ENCODE data around the gene AIP. TPM values are rescaled to one million over a fixed set of nuclear protein-coding genes. Genes with fewer than 3 reads are reported as not detected.
"Not testable (repeated sequence)": the region's sequence is repeated elsewhere in the genome, so short reads cannot be mapped to it uniquely, and the experiment has no call there.

AIP gene
- total RNA-seq, 2 experiments from 2014 or later, result 161 to 166 TPM

GRCh38 chr11:67452141-67452952 lies 30.5 kb upstream of the AIP start, which contains the start of gene GPR152:
TSS of gene GPR152 (minus strand) at chr11:67452729. CDS start at chr11:67452724, 5 bp downstream.
- POLR2A ChIA-PET, result interaction anchor here (0.9 to 4.4 kb wide), 6 partner anchors 15 to 39 kb away, joined by 3 to 23 read pairs (median 4); partner anchors contain the start of gene PTPRCAP
- Mint-ChIP-seq H3K9me3 (no peaks in the 10 kb centered on the region), H3K36me3 (no peaks in the 10 kb centered on the region), H3K27me3 (peaks cover 5% of the 10 kb centered on the region), H3K27ac (no peak within 1 kb of the TSS), H3K4me1 (peaks cover 7% of the 10 kb centered on the region), H3K4me3 (no peak within 1 kb of the TSS)
- no peak for DNase-seq
- no peak for ATAC-seq (ENCODE audit: low read depth)

GRCh38 chr11:67453816-67454732 lies 28.8 kb upstream of the AIP start:
- Mint-ChIP-seq H3K36me3 (no peaks in the 10 kb centered on the region), H3K9me3 (no peaks in the 10 kb centered on the region), H3K27ac (no peak overlapping the region), H3K4me1 (peaks cover 5% of the 10 kb centered on the region), H3K4me3 (no peak overlapping the region), H3K27me3 (peaks cover 3% of the 10 kb centered on the region)
- ATAC-seq (ENCODE audit: low read depth), result no peak
- POLR2A ChIA-PET, result interaction anchor here (2.1 kb wide), 1 partner anchor 11 kb away, joined by 8 read pairs; no protein-coding TSS in a partner anchor
- peak; percentile 28 for DNase-seq

DNA sequence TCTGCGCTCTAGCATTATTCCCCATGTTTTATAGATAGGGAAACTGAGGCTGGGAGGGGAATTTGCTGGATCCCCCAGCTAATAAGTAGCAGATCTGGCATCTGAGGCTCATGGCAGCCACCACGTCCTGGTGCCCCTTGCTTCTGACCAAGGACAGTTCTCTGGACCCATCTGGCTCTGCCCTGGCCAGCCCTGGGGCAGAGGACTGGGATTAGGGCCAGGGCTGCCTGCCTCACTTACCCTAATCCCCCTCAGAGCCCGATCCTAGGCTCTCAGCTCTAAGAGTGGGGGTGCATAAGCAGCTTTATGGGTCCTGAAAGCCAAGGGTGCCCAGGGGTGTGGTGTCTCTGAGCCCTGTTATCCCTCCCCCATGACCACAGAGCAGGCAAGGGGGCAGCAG lies 27.8 kb upstream of the AIP start, which contains the start of gene CABP4:
Gene CABP4, plus strand, starts transcription at position 301 of the 400 bp plus-strand sequence. Its CDS starts 70 bp downstream, at position 371.
- no peak within 1 kb of the TSS for H3K4me3 Mint-ChIP-seq
- peaks cover 2% of the 10 kb centered on the region for H3K4me1 Mint-ChIP-seq
- H3K36me3 Mint-ChIP-seq, result no peaks in the 10 kb centered on the region
- ATAC-seq (ENCODE audit: low read depth) (no peak), DNase-seq (no peak)
- H3K27me3 Mint-ChIP-seq, result no peaks in the 10 kb centered on the region
- no peaks in the 10 kb centered on the region for H3K9me3 Mint-ChIP-seq
- no peak within 1 kb of the TSS for H3K27ac Mint-ChIP-seq
- POLR2A ChIA-PET, result interaction anchor here (1.6 to 2.1 kb wide), 2 partner anchors 10 to 18 kb away, joined by 6 to 8 read pairs; partner anchors contain the start of gene PTPRCAP

DNA sequence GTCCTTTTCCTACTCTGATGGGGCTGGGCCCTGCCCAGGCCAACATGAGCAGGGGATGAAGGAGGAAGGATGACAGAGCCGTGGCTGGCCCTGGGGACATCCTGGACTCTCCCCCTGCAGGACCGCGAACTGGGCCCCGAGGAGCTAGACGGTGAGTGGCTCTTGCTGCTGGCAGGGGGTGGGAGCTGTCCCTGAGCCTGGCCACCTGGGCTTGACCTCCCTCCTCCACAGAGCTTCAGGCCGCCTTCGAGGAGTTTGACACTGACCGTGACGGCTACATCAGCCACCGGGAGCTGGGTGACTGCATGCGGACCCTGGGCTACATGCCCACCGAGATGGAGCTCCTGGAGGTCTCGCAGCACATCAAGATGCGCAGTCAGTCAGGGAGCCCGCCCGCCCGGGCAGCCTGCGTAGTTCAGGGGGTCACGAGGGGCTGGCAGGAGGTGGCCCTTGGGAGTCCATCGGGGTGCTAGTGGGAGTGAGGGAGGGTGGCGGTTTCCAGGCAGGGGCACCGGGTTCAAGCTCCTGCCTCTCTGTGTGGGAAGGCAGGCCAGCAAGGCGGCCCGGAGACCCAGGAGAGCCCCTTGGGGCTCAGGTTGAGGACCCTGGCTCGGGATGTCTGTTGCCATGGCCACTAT lies 26.6 kb upstream of the AIP start:
- Mint-ChIP-seq H3K4me3 (no peak overlapping the region), H3K27me3 (peaks cover 5% of the 10 kb centered on the region), H3K27ac (no peak overlapping the region), H3K36me3 (no peaks in the 10 kb centered on the region), H3K9me3 (no peaks in the 10 kb centered on the region), H3K4me1 (peaks cover 2% of the 10 kb centered on the region)
- POLR2A ChIA-PET, result interaction anchor here (0.6 to 2.1 kb wide), 3 partner anchors 9 to 27 kb away, joined by 3 to 8 read pairs (median 6); partner anchors contain the start of genes AIP and PTPRCAP
- DNase-seq (no peak), ATAC-seq (ENCODE audit: low read depth) (no peak)

- H3K27me3 Mint-ChIP-seq, result peaks cover 5% of the 10 kb centered on the region
- H3K27ac Mint-ChIP-seq, result no peak overlapping the region
- ATAC-seq (ENCODE audit: low read depth) (no peak), DNase-seq (no peak)
- no peak overlapping the region for H3K4me3 Mint-ChIP-seq
- H3K4me1 Mint-ChIP-seq, result no peaks in the 10 kb centered on the region
- no peaks in the 10 kb centered on the region for H3K9me3 Mint-ChIP-seq
- no peaks in the 10 kb centered on the region for H3K36me3 Mint-ChIP-seq
- POLR2A ChIA-PET, result interaction anchor here (2.0 kb wide), 1 partner anchor 20 kb away, joined by 8 read pairs; the partner anchor contains the start of gene PTPRCAP
Observed at GRCh38 chr11:67457453-67457852, 25.4 kb upstream of the AIP start.

GRCh38 chr11:67458266-67458665 lies 24.6 kb upstream of the AIP start:
- Mint-ChIP-seq H3K27me3 (peaks cover 5% of the 10 kb centered on the region), H3K4me1 (no peaks in the 10 kb centered on the region), H3K27ac (no peak overlapping the region), H3K4me3 (no peak overlapping the region), H3K9me3 (no peaks in the 10 kb centered on the region), H3K36me3 (no peaks in the 10 kb centered on the region)
- ATAC-seq (ENCODE audit: low read depth), result no peak
- POLR2A ChIA-PET, result interaction anchor here (2.0 kb wide), 1 partner anchor 21 kb away, joined by 8 read pairs; the partner anchor contains the start of gene PTPRCAP
- DNase-seq, result no peak

GRCh38 chr11:67463186-67463585 lies 19.6 kb upstream of the AIP start:
- H3K4me3 Mint-ChIP-seq, result no peak overlapping the region
- no peaks in the 10 kb centered on the region for H3K9me3 Mint-ChIP-seq
- peak overlapping the region; percentile 25 for H3K27ac Mint-ChIP-seq
- no peak for DNase-seq
- peaks cover 4% of the 10 kb centered on the region for H3K36me3 Mint-ChIP-seq
- no peak for ATAC-seq (ENCODE audit: low read depth)
- peaks cover 5% of the 10 kb centered on the region for H3K27me3 Mint-ChIP-seq
- POLR2A ChIA-PET, result interaction anchor here (0.7 to 1.4 kb wide), 2 partner anchors 12 to 45 kb away, joined by 3 to 6 read pairs; no protein-coding TSS in a partner anchor
- H3K4me1 Mint-ChIP-seq, result peaks cover 21% of the 10 kb centered on the region

DNA sequence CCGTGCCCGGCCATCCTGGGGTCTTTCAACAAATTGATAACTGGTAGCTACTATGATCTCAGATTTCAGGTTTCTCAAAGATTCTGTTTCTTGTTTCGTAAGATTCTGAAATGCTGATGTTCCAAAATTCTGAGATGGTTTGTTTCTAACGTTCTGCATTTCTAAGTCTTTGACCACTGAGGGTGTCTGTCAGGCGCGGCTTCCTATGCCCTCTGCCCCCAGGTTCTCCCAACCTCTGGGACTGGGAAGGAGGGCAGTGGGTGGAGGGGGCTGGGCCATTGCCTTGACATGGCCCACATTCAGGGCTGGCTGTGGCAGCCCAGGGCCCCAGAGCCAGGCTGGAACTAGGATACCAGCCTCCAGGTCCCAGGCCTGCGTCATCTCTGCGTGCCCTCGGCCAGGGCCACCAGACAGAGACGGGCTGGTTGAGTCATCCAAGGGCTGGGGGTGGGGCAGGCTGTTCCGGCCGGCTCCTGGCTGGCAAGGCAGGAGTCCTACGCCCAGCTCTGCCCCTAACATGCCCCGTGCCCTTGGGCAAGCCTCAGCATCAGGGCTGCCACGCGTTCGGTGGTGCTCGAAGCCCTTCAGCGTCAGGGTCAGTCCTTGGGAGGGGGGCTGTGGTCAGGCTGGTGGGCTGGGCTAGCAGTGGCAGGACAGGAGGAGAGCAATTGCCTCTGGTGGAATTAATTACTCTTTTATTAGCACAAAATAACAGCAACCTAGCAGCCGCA lies 19.0 kb upstream of the AIP start:
- Mint-ChIP-seq H3K4me1 (peaks cover 21% of the 10 kb centered on the region), H3K27me3 (peaks cover 5% of the 10 kb centered on the region), H3K4me3 (peak overlapping the region; percentile 89), H3K27ac (peak overlapping the region; percentile 92), H3K9me3 (no peaks in the 10 kb centered on the region), H3K36me3 (peaks cover 4% of the 10 kb centered on the region)
- ATAC-seq (ENCODE audit: low read depth) (no peak), DNase-seq (no peak)
- POLR2A ChIA-PET, result interaction anchor here (1.4 to 6.1 kb wide), 4 partner anchors 8 to 61 kb away, joined by 6 to 145 read pairs (median 22); partner anchors contain the start of genes CABP4, PPP1CA, PTPRCAP and TBC1D10C

GRCh38 chr11:67464411-67465188 lies 18.2 kb upstream of the AIP start:
- Mint-ChIP-seq H3K27me3 (peaks cover 5% of the 10 kb centered on the region), H3K27ac (peak overlapping the region; percentile 92), H3K4me3 (peak overlapping the region; percentile 89), H3K36me3 (peaks cover 4% of the 10 kb centered on the region), H3K4me1 (peaks cover 21% of the 10 kb centered on the region), H3K9me3 (no peaks in the 10 kb centered on the region)
- peak; percentile 92 for DNase-seq
- ATAC-seq (ENCODE audit: low read depth), result peak; percentile 83
- POLR2A ChIA-PET, result interaction anchor here (0.6 to 6.1 kb wide), 16 partner anchors 9 to 74 kb away, joined by 3 to 145 read pairs (median 5); partner anchors contain the start of genes AIP, CABP4, PPP1CA and PTPRCAP

DNA sequence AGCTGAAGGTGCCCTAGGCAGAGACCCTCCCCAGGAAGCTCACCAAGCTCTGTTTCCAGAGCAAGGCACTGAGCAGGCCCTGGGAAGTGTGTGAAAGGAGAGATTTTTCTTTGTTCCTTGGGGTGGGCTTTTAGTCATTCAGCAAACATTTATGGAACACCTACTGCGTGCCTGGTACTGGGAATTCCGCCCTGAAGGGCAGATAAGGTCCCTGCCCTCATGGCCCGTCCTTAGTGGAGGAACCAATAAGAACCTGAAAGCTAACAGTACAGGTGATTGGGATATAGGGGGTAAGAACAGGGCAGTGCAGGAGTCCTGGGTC lies 17.7 kb upstream of the AIP start:
- H3K4me1 Mint-ChIP-seq, result peaks cover 21% of the 10 kb centered on the region
- ATAC-seq (ENCODE audit: low read depth) (no peak), DNase-seq (no peak)
- H3K36me3 Mint-ChIP-seq, result peaks cover 4% of the 10 kb centered on the region
- H3K27ac Mint-ChIP-seq, result peak overlapping the region; percentile 92
- POLR2A ChIA-PET, result interaction anchor here (0.6 to 6.1 kb wide), 18 partner anchors 10 to 74 kb away, joined by 3 to 145 read pairs (median 4); partner anchors contain the start of genes AIP, CABP4, PITPNM1 and PPP1CA
- no peaks in the 10 kb centered on the region for H3K9me3 Mint-ChIP-seq
- peak overlapping the region; percentile 89 for H3K4me3 Mint-ChIP-seq
- peaks cover 5% of the 10 kb centered on the region for H3K27me3 Mint-ChIP-seq

- POLR2A ChIA-PET, result interaction anchor here (0.6 to 6.1 kb wide), 17 partner anchors 10 to 75 kb away, joined by 3 to 145 read pairs (median 5); partner anchors contain the start of genes AIP, CABP4, PITPNM1 and PPP1CA
Observed at GRCh38 chr11:67465530-67465929, 17.3 kb upstream of the AIP start.

More at GRCh38 chr11:67465530-67465929, 17.3 kb upstream of the AIP start:
- not testable (repeated sequence) for H3K9me3 Mint-ChIP-seq; DNase-seq; H3K27me3 Mint-ChIP-seq; H3K36me3 Mint-ChIP-seq; ATAC-seq (ENCODE audit: low read depth)
- H3K4me1 Mint-ChIP-seq, result peaks cover 21% of the 10 kb centered on the region
- peak overlapping the region; percentile 89 for H3K4me3 Mint-ChIP-seq
- H3K27ac Mint-ChIP-seq, result peak overlapping the region; percentile 92

Measured in activated naive CD8-positive, alpha-beta T cell treated with anti-CD3 and anti-CD28 coated beads, Interleukin-2, amount 10 ng/mL, durations not matched to agents 7 days and 5 days (primary cell).